Gastroesophageal sphincter (tissue), 4 donors: ENCODE data around the gene ATP11A. TPM values are rescaled to one million over a fixed set of nuclear protein-coding genes. Genes with fewer than 3 reads are reported as not detected.

Source experiments
- ATAC-seq: fragments of 150-250 bp; one replicate; pipeline ENCODE4 v1.9.1; 2016; ENCODE audit warnings: mild to moderate bottlenecking, moderate library complexity
- H3K27ac ChIP-seq, 4 donors: fragments of 200-600 bp; sonication (generic) in 3 of 4; 1 replicate in 3 of 4; 2 replicates in 1 of 4; pipeline ENCODE4 v1.5.1; 2016 to 2019
- H3K27me3 ChIP-seq: fragments of 200-600 bp; sonication (generic); one replicate; pipeline ENCODE4 v1.5.1; 2019
- H3K36me3 ChIP-seq, 2 donors: fragments of 200-600 bp; sonication (generic); one replicate each; pipeline ENCODE4 v1.5.1; 2019; ENCODE audit warnings: control low read depth in 1 of 2
- H3K4me1 ChIP-seq, 3 donors: fragments of 200-600 bp; sonication (generic); 1 replicate in 2 of 3; 2 replicates in 1 of 3; pipeline ENCODE4 v1.5.1; 2016 to 2019; ENCODE audit warnings: control low read depth in 2 of 3
- H3K4me3 ChIP-seq, 2 donors: fragments of 200-600 bp; sonication (generic); one replicate each; pipeline ENCODE4 v1.5.1; 2019; ENCODE audit warnings: mild to moderate bottlenecking in 1 of 2, moderate library complexity in 1 of 2
- H3K9me3 ChIP-seq, 3 donors: fragments of 200-600 bp; sonication (generic); one replicate each; pipeline ENCODE4 v1.5.1; 2017 to 2019; ENCODE audit warnings: control low read depth in 2 of 3
- EP300 ChIP-seq: sonication (generic); formaldehyde crosslinking; IDR thresholded peaks from one replicate; pipeline ENCODE4 v1.6.1; 2017; ENCODE audit warnings: antibody characterized with exemption, mild to moderate bottlenecking
- POLR2A ChIP-seq, 2 donors: fragments of 450-650 bp; IDR thresholded peaks; one replicate each; pipeline ENCODE4 v1.6.1; 2017; ENCODE audit warnings: antibody characterized with exemption in 2 of 2, mild to moderate bottlenecking in 2 of 2, moderate library complexity in 1 of 2
- POLR2AphosphoS5 ChIP-seq: sonication (generic); formaldehyde crosslinking; IDR thresholded peaks from one replicate; pipeline ENCODE4 v1.6.1; 2017; ENCODE audit warnings: antibody characterized with exemption
- WGBS, 2 donors: methylation state at CpG; one replicate each; pipeline ENCODE4 v1.1.5; 2018; ENCODE audit warnings: low coverage in 1 of 2; 5-methylcytosine and 5-hydroxymethylcytosine counted together
- total RNA-seq, 4 donors: library from RNA; depleted of rRNA; stranded (reverse); fragments of >200 nt; gene quantifications; one replicate each; pipeline ENCODE4 v1.1.0, GENCODE V29; 2016
- TF ChIP-seq, protein P1 (sequence below), 4 experiments: fragments of 200-600 bp in 2 of 4; fragments of 450-650 bp in 2 of 4; sonication (generic) in 1 of 4; IDR thresholded peaks; one replicate each; pipeline ENCODE4 v1.5.1; 2017 to 2019; ENCODE audit warnings: antibody characterized with exemption in 4 of 4, mild to moderate bottlenecking in 2 of 4, moderate library complexity in 2 of 4

ATP11A gene
- total RNA-seq, 4 donors from 2014 or later, result 12.9 to 21.7 (median 17.1) TPM

DNA sequence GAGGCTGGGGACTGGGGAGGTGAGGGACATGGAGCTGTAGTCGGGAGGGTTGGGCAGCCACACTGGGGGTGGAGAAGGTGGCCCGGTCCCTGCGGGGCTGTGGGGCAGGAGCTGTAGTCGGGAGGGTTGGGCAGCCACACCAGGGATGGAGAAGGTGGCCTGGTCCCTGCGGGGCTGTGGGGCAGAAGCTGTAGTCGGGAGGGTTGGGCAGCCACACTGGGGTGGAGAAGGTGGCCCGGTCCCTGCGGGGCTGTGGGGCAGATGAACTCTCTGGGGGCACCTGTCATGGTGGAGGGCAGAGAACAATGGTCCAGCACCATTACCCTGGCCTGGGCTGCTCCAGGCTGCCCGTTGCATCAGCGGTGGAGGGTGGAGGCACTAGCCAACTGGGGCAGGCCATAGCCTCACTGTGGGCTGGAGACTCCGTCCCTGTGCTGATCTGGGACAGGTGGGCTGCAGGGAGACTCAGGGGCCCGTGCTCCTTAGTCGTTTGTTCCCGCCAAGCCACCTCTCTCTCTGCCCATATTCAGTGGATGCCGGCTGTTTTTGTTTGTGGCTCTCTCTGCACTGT, 51.4 kb downstream of the ATP11A start:
- H3K27ac ChIP-seq, result peak overlapping the region in 3 of 4 donors; percentile 26 to 66 (median 61)
- 87% methylated on average over 11 of the region's 15 CpGs; no CpG with 5 or more reads in 1 of the 2 donors for WGBS, 2 donors
- ATAC-seq, result no peak
- H3K9me3 ChIP-seq, result no peaks in the 10 kb centered on the region
- H3K36me3 ChIP-seq, result no peaks in the 10 kb centered on the region
- H3K4me1 ChIP-seq, result peaks cover 0 to 26% (median 4%) of the 10 kb centered on the region in 3 donors
- no peak for TF ChIP-seq POLR2AphosphoS5
- no peak for TF ChIP-seq EP300
- no peak for TF ChIP-seq POLR2A (IDR thresholded peaks at IDR 0.05)
- TF ChIP-seq, protein P1, sequence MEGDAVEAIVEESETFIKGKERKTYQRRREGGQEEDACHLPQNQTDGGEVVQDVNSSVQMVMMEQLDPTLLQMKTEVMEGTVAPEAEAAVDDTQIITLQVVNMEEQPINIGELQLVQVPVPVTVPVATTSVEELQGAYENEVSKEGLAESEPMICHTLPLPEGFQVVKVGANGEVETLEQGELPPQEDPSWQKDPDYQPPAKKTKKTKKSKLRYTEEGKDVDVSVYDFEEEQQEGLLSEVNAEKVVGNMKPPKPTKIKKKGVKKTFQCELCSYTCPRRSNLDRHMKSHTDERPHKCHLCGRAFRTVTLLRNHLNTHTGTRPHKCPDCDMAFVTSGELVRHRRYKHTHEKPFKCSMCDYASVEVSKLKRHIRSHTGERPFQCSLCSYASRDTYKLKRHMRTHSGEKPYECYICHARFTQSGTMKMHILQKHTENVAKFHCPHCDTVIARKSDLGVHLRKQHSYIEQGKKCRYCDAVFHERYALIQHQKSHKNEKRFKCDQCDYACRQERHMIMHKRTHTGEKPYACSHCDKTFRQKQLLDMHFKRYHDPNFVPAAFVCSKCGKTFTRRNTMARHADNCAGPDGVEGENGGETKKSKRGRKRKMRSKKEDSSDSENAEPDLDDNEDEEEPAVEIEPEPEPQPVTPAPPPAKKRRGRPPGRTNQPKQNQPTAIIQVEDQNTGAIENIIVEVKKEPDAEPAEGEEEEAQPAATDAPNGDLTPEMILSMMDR (IDR thresholded peaks at IDR 0.05), result no peak
- no peaks in the 10 kb centered on the region for H3K27me3 ChIP-seq
- H3K4me3 ChIP-seq, result no peak overlapping the region

DNA sequence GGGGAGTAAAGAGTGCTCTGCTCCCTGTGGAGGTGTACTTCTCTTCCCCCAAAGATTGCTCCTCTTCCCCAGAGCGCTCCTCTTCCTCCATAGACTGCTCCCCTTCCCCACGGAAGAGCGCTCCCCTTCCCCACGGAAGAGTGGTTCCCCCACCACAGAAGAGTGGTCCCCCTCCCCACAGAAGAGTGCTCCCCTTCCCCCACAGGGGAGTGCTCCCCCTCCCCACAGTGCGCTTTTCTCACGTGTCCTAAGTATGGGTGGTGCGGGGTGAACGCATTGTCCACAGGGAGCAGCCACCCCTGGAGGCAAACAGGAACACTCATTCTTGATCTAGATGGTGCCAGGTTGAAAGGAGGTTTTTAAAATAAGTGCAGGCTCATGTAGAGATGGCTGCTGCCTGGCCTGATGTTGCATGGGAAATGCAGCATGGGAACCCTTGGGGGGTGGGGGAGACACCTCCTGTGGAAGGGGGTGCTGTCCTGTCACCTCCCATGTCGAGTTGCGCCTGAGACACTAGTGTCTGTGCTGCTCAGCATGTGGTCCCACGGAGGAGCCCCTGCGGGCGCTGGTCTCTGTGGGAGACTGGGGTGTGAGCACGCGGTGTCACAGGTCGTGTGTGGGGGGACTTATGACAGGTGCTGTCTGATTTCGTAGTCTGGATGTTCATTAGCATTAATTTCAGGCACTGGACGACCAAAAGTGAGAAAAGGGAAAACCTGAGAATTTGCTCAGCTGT, 52.2 kb downstream of the ATP11A start:
- peak overlapping the region in 1 of 4 donors; percentile 61 for H3K27ac ChIP-seq

DNA sequence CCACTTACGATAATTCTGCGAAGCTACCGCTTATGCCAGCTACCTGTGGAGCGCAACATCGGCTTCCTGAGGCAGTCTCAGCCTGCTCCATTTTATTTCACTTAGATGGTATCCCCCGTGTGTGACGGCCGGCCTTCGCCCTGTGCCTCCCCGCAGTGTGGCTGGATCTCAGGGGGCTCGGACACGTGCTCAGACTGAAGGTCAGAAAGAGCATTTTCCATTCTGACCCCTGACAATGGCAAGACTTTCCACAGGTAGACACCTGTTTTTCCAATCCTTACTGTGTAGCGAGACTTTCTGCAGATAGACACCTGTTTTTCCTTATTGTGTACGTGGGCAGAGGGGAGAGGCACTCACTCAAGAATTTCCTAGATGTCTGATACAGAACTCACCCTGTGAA, 52.7 kb downstream of the ATP11A start:
- H3K4me3 ChIP-seq, result no peak overlapping the region

More for the DNA sequence above, 52.2 kb downstream of the ATP11A start:
- Histone ChIP-seq H3K4me1 (peaks cover 0 to 26% (median 4%) of the 10 kb centered on the region in 3 donors), H3K27me3 (no peaks in the 10 kb centered on the region), H3K36me3 (no peaks in the 10 kb centered on the region), H3K4me3 (no peak overlapping the region), H3K9me3 (no peaks in the 10 kb centered on the region)
- WGBS, 2 donors, result 93% methylated on average over 10 of the region's 18 CpGs; no CpG with 5 or more reads in 1 of the 2 donors
- TF ChIP-seq POLR2A (IDR thresholded peaks at IDR 0.05) (no peak), EP300 (no peak), POLR2AphosphoS5 (no peak)
- TF ChIP-seq, protein P1 (IDR thresholded peaks at IDR 0.05), result no peak
- no peak for ATAC-seq

DNA sequence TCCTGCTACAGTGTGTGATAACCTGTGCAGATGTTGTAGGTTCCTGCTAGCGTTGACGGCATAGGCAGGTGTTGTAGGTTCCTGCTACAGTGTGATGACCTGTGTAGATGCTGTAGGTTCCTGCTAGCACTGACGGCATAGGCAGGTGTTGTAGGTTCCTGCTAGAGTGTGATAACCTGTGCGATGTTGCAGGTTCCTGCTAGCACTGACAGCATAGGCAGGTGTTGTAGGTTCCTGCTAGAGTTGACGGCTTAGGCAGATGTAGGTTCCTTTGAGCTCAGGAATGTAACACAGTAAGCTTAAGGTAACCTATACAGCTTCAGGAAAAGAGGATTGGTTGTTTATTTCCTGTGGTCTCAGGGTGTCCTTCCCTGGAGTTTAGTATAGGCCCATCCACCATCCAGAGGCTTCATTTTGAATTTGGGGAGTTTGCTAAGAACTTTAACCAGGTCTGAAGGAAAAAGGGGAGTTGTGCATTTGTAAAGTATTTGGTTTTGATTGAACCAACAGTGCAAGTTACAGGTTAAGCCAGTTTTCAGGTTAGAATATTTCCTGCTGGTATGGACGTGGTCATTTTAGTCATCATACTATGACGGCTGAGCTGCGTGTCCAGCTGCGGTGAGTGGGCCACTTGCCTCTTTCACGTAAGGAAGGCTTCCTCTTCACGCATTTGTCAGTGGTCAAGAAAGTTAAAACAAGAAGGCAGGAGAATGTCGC, 53.8 kb downstream of the ATP11A start:
- TF ChIP-seq, protein P1 (IDR thresholded peaks at IDR 0.05), result no peak
- TF ChIP-seq POLR2A (IDR thresholded peaks at IDR 0.05) (no peak), POLR2AphosphoS5 (no peak), EP300 (no peak)
- WGBS, 2 donors, result 88 to 92% methylated on average over 4 to 9 of the region's 12 CpGs
- Histone ChIP-seq H3K4me3 (no peak overlapping the region), H3K27ac (no peak overlapping the region), H3K9me3 (no peaks in the 10 kb centered on the region), H3K36me3 (no peaks in the 10 kb centered on the region), H3K27me3 (no peaks in the 10 kb centered on the region), H3K4me1 (peaks cover 0 to 26% (median 4%) of the 10 kb centered on the region in 3 donors)
- no peak for ATAC-seq

More for the DNA sequence above, 52.7 kb downstream of the ATP11A start:
- Histone ChIP-seq H3K27me3 (no peaks in the 10 kb centered on the region), H3K9me3 (no peaks in the 10 kb centered on the region), H3K36me3 (no peaks in the 10 kb centered on the region), H3K4me1 (peaks cover 0 to 26% (median 4%) of the 10 kb centered on the region in 3 donors), H3K27ac (no peak overlapping the region)
- TF ChIP-seq EP300, result no peak
- no peak for TF ChIP-seq POLR2A (IDR thresholded peaks at IDR 0.05)
- TF ChIP-seq, protein P1 (IDR thresholded peaks at IDR 0.05), result no peak
- TF ChIP-seq POLR2AphosphoS5, result no peak
- WGBS, 2 donors, result 94 to 95% methylated on average over 6 to 12 of the region's 14 CpGs
- ATAC-seq, result no peak
